Keratinocyte (primary cell): Measurements from ENCODE around the gene DDA1. TPM values are rescaled to one million over a fixed set of nuclear protein-coding genes. Genes with fewer than 3 reads are reported as not detected.
A peak's percentile ranks its signal among the peaks of the same experiment; 100 is the strongest.

ENCODE experiments used
- DNase-seq: peaks from one replicate; pipeline ENCODE4 v3.0.0-alpha.2; 2011; ENCODE audit warnings: low read depth, missing footprints, low spot score
- FAIRE-seq: peaks from 2 replicates; lab custom pipeline; 2011; peaks lifted over from hg19 to GRCh38; lab: Jason Lieb, UNC
- H2AFZ ChIP-seq: 2 replicates; pipeline ENCODE4 v1.6.0; 2012; ENCODE audit warnings: low read length, control low read depth, inconsistent platforms; ENCODE audit not compliant: control insufficient read depth
- H3K27ac ChIP-seq: 2 replicates; pipeline ENCODE4 v1.5.1; 2011; ENCODE audit warnings: low read length; ENCODE audit not compliant: control insufficient read depth, insufficient read depth
- H3K27me3 ChIP-seq: 3 replicates; pipeline ENCODE4 v1.6.0; 2011; ENCODE audit warnings: low read length; ENCODE audit not compliant: control insufficient read depth, insufficient read depth; ENCODE audit errors: extremely low read depth
- H3K36me3 ChIP-seq, 2 experiments: 2 replicates in 1 of 2; 3 replicates in 1 of 2; pipeline ENCODE4 v1.5.1; 2011; ENCODE audit warnings: low read length in 2 of 2, mild to moderate bottlenecking in 1 of 2; ENCODE audit not compliant: control insufficient read depth in 2 of 2, insufficient read depth in 2 of 2; ENCODE audit errors: extremely low read depth in 1 of 2
- H3K4me1 ChIP-seq: 3 replicates; pipeline ENCODE4 v1.5.1; 2011; ENCODE audit warnings: low read length; ENCODE audit not compliant: control insufficient read depth, insufficient read depth; ENCODE audit errors: extremely low read depth
- H3K4me2 ChIP-seq: 3 replicates; pipeline ENCODE4 v1.6.0; 2011; ENCODE audit warnings: low read depth, low read length; ENCODE audit not compliant: control insufficient read depth, insufficient read depth; ENCODE audit errors: extremely low read depth
- H3K4me3 ChIP-seq, 3 experiments: fragments of 200-600 bp in 1 of 3; sonication (generic) in 1 of 3; 2 replicates in 2 of 3; 3 replicates in 1 of 3; pipeline ENCODE4 v1.5.1; 2011 to 2016; ENCODE audit warnings: low read length in 3 of 3, mild to moderate bottlenecking in 3 of 3, control low read depth in 2 of 3, inconsistent platforms in 1 of 3, low read depth in 1 of 3, mixed read lengths in 1 of 3, mixed run types in 1 of 3, moderate library complexity in 1 of 3; ENCODE audit not compliant: control insufficient read depth in 2 of 3, insufficient read depth in 2 of 3; ENCODE audit errors: extremely low read depth in 1 of 3
- H3K79me2 ChIP-seq: 2 replicates; pipeline ENCODE4 v1.6.0; 2012; ENCODE audit warnings: low read length; ENCODE audit not compliant: control insufficient read depth, insufficient read depth
- H3K9ac ChIP-seq: 3 replicates; pipeline ENCODE4 v1.6.0; 2011; ENCODE audit warnings: low read length; ENCODE audit not compliant: control insufficient read depth, insufficient read depth; ENCODE audit errors: extremely low read depth
- H3K9me1 ChIP-seq: 3 replicates; pipeline ENCODE4 v1.6.0; 2011; ENCODE audit warnings: low read length; ENCODE audit not compliant: control insufficient read depth, insufficient read depth; ENCODE audit errors: extremely low read depth
- H3K9me3 ChIP-seq: 2 replicates; pipeline ENCODE4 v1.5.1; 2012; ENCODE audit warnings: low read depth, low read length; ENCODE audit not compliant: control insufficient read depth
- H4K20me1 ChIP-seq: 3 replicates; pipeline ENCODE4 v1.6.0; 2011; ENCODE audit warnings: low read length; ENCODE audit not compliant: control insufficient read depth, insufficient read depth; ENCODE audit errors: extremely low read depth
- EZH2 ChIP-seq: IDR thresholded peaks from one replicate; pipeline ENCODE4 v1.6.1; 2012; ENCODE audit warnings: inconsistent platforms, mild to moderate bottlenecking, low read length, moderate library complexity
- dilution Hi-C: fragments of 300-500 bp; cut with MboI; formaldehyde crosslinking; loops from one replicate; pipeline ENCODE4 v1.7.0; 2020; ENCODE audit warnings: low sequenced_read_pairs; ENCODE audit not compliant: extremely low pct_ligation_motif_present
- polyA plus RNA-seq, 5 experiments: library from polyadenylated mRNA; depleted of rRNA in 3 of 5; stranded (reverse) in 3 of 5; stranded (forward) in 1 of 5; unstranded in 1 of 5; fragments of >200 nt; gene quantifications; 1 replicate in 1 of 5; 2 replicates in 3 of 5; 3 replicates in 1 of 5; pipeline versions ENCODE4 v1.2.1 to v1.2.3, GENCODE V29; 2011 to 2012; ENCODE audit warnings: missing spikeins in 2 of 5, low read depth in 1 of 5, low replicate concordance in 1 of 5
- TF ChIP-seq, protein P1 (sequence below), 3 experiments: IDR thresholded peaks in 1 of 3; conservative IDR thresholded peaks in 1 of 3; optimal IDR thresholded peaks in 1 of 3; 2 replicates in 2 of 3; 3 replicates in 1 of 3; pipeline versions ENCODE3 to v1.5.1; 2011; ENCODE audit warnings: low read length in 3 of 3, mild to moderate bottlenecking in 3 of 3, moderate library complexity in 2 of 3, control low read depth in 1 of 3, inconsistent platforms in 1 of 3; ENCODE audit not compliant: insufficient read depth in 2 of 3; ENCODE audit errors: extremely low read depth in 1 of 3

DDA1 gene
- polyA plus RNA-seq, 1 donor (not counting 4 experiments of a cell fraction or from before 2014, with no cell fraction given): 59.4 TPM

DNA sequence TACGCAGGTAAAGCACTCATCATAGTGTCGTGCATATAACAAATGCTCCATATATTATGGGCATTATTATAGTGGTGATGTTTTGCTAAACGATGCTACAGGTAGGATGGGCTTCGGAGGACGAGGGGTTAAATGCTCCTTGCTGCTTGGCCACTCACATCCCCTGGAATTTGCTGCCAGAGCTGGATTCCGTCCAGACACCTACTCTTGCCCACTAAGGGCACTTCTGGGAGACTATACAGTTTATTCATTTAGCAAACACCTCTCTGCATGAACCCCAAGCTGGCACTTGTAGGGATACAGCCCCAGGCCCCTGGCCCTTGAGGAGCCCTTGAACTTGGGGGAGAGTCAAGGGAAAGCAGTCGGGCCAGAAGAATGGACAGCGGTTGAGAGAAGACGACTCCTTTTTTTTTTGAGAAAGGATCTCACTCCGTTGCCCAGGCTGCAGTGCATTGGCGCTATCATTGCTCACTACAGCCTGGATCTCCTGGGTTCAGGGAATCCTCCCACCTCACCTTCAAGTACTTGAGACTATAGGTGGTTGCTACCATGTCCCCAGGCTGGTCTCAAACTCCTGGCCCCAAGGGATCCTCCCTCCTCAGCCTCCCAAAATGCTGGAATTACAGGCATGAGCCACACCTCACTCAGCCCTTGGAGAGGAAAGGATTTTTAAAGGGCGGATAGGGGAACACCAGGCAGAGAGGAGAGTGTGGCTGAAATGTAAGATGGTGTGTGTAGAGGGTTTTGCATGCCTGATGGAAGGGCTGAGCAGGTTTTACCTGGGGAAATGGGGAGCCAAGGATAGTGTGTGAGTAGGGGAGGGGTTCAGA is 4.8 kb upstream of the DDA1 start:
- Histone ChIP-seq H3K36me3 (no peaks in the 10 kb centered on the region), H3K27ac (peak overlapping the region; percentile 8), H3K4me3 (no peak overlapping the region), H3K4me1 (peaks cover 32% of the 10 kb centered on the region), H3K9me1 (peaks cover 3% of the 10 kb centered on the region), H3K79me2 (peaks cover 14% of the 10 kb centered on the region), H3K27me3 (no peaks in the 10 kb centered on the region), H3K9me3 (no peaks in the 10 kb centered on the region), H3K9ac (no peak overlapping the region), H3K4me2 (peak overlapping the region; percentile 61), H2AFZ (no peak overlapping the region), H4K20me1 (no peaks in the 10 kb centered on the region)
- TF ChIP-seq, protein P1, sequence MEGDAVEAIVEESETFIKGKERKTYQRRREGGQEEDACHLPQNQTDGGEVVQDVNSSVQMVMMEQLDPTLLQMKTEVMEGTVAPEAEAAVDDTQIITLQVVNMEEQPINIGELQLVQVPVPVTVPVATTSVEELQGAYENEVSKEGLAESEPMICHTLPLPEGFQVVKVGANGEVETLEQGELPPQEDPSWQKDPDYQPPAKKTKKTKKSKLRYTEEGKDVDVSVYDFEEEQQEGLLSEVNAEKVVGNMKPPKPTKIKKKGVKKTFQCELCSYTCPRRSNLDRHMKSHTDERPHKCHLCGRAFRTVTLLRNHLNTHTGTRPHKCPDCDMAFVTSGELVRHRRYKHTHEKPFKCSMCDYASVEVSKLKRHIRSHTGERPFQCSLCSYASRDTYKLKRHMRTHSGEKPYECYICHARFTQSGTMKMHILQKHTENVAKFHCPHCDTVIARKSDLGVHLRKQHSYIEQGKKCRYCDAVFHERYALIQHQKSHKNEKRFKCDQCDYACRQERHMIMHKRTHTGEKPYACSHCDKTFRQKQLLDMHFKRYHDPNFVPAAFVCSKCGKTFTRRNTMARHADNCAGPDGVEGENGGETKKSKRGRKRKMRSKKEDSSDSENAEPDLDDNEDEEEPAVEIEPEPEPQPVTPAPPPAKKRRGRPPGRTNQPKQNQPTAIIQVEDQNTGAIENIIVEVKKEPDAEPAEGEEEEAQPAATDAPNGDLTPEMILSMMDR (optimal IDR thresholded peaks at IDR 0.05 in 1 of 3, IDR thresholded peaks at IDR 0.05 in 1 of 3, conservative IDR thresholded peaks at IDR 0.05 in 1 of 3; ENCODE audit: extremely low read depth in 1 of 3, insufficient read depth in 2 of 3, low read length in 3 of 3): no peak
- FAIRE-seq (no peak), DNase-seq (no peak)
- dilution Hi-C loops: no loop called here

DNA sequence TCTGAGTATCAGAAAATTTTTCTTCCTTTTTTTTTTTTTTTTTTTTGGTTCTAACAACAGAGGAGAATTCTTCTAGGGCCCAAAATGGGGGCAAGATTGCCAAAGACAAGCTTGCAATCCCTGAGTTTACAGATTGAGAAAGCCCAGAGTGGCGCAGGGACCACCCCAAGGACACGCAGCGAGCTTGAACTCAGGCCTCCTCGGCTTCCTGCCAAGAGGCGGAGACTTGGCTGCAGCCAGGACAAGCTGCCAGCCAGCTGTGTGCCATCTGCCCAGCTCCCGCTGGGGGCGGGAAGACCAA is 4.2 kb upstream of the DDA1 start:
- Histone ChIP-seq H4K20me1 (no peaks in the 10 kb centered on the region), H3K4me3 (no peak overlapping the region), H3K36me3 (no peaks in the 10 kb centered on the region), H3K9ac (no peak overlapping the region), H3K4me1 (peaks cover 34% of the 10 kb centered on the region), H2AFZ (no peak overlapping the region), H3K79me2 (peaks cover 20% of the 10 kb centered on the region), H3K27me3 (no peaks in the 10 kb centered on the region), H3K4me2 (peak overlapping the region; percentile 61), H3K9me1 (peaks cover 3% of the 10 kb centered on the region), H3K9me3 (no peaks in the 10 kb centered on the region), H3K27ac (peak overlapping the region; percentile 8)
- no peak for TF ChIP-seq EZH2
- TF ChIP-seq, protein P1 (optimal IDR thresholded peaks at IDR 0.05 in 1 of 3, IDR thresholded peaks at IDR 0.05 in 1 of 3, conservative IDR thresholded peaks at IDR 0.05 in 1 of 3; ENCODE audit: extremely low read depth in 1 of 3, insufficient read depth in 2 of 3, low read length in 3 of 3): no peak
- DNase-seq (no peak), FAIRE-seq (no peak)
- dilution Hi-C loops: no loop called here
